Epithelial cell of proximal tubule (primary cell): ENCODE measurements around the gene COL8A1. TPM values are rescaled to one million over a fixed set of nuclear protein-coding genes. Genes with fewer than 3 reads are reported as not detected.

ENCODE experiments used
- DNase-seq: peaks from one replicate; pipeline ENCODE4 v3.0.0-alpha.2; 2011; ENCODE audit warnings: low read depth
- H3K4me3 ChIP-seq: 2 replicates; pipeline ENCODE4 v1.5.1; 2011; ENCODE audit warnings: low read depth, mild to moderate bottlenecking, low read length
- CTCF ChIP-seq: conservative IDR thresholded peaks from 2 replicates; pipeline ENCODE4 v1.5.1; 2012; ENCODE audit warnings: low read depth, mild to moderate bottlenecking, low read length
- total RNA-seq: library from RNA; depleted of rRNA; stranded (reverse); fragments of >200 nt; gene quantifications from 2 replicates; pipeline ENCODE4 v1.2.3, GENCODE V29; 2015

COL8A1 gene
- total RNA-seq, 1 donor from 2014 or later = 60.5 TPM

DNA sequence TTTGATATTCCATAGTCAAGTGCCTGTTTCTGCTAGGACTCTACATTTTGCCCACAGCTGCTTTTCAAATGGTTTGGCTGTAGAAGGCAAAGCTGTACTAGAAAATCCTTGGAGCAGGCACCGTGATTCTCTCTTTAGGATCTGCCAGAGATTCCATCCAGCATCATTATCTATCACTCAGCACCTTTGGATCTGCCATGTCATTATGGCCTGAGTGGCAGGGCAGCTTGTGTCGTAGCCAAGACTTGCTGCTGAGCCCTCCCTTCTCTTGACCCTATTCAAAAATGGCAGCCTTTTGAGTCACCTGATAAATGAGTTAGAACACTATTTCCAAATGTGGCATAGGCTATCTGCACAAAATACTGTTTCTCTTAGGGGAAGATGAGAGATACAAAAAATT, 171.2 kb downstream of the COL8A1 start:
- no peak for DNase-seq
- H3K4me3 ChIP-seq = no peak overlapping the region
- no peak for TF ChIP-seq CTCF

- DNase-seq = no peak
- TF ChIP-seq CTCF = no peak
- no peak overlapping the region for H3K4me3 ChIP-seq
Measured at GRCh38 chr3:99810403-99810802, 172.0 kb downstream of the COL8A1 start.

DNA sequence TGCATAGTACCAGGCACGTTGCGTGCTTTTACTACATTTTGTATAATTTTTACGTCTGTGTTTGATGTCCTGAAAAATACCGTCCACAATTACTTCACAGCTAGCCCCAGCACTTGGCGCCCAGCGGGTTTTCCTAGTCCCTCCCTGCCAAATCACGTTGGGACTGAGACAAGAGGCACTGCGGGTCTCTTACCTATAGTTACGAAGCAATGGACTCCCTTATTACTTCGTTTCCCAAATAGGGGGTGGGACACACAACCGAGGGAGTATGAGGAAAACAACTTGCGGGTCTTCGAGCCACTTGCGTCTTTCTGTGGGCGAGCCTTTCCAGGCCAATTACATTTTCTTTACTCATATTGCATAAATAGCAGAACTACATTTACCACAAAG, 178.6 kb downstream of the COL8A1 start:
- no peak for TF ChIP-seq CTCF
- H3K4me3 ChIP-seq = peak overlapping the region; percentile 81
- DNase-seq = no peak

GRCh38 chr3:99817437-99818240, 179.2 kb downstream of the COL8A1 start, which contains the start of gene CMSS1:
CMSS1 (plus strand) TSS chr3:99817862.
- peak; percentile 25 for TF ChIP-seq CTCF
- peak; percentile 76 for DNase-seq
- H3K4me3 ChIP-seq = peak within 1 kb of the TSS; percentile 81

DNA sequence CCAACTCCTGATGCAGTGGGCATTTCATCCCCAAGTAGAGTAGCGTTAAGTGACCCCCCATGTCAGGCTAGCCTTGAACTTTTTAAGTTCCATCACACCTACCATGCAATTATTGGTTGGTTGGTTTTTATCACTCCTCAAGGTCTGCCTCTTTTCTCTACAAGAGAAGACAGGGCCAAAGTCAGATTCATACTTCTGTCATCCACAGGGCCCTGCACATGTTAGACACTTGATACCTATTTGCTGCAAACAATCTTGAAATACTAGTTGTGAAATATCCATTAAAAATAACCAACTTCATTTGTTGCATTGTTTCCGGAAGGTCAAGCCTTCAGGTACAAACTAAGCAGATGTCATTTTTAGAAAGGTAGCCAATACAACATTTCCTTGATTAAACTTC, 180.4 kb downstream of the COL8A1 start:
- H3K4me3 ChIP-seq = no peak overlapping the region
- TF ChIP-seq CTCF = no peak
- DNase-seq = no peak

- H3K4me3 ChIP-seq = no peak overlapping the region
- TF ChIP-seq CTCF = no peak
- DNase-seq = no peak
Measured at GRCh38 chr3:99823723-99824711, 185.6 kb downstream of the COL8A1 start.
